OCI-LY1 (cell line): Measurements from ENCODE around the gene PPM1D.

Source experiments
- CTCF ChIP-seq: fragments of 200-600 bp; sonication (generic), shearing (Covaris generic); IDR thresholded peaks from 2 replicates; pipeline ENCODE4 v1.5.1; 2017; ENCODE audit warnings: mild to moderate bottlenecking, antibody characterized with exemption, low read length, moderate library complexity, mixed read lengths
- EZH2 ChIP-seq: fragments of 200-600 bp; sonication (generic), shearing (Covaris generic); IDR thresholded peaks from 2 replicates; pipeline ENCODE4 v1.8.0; 2017; ENCODE audit warnings: borderline replicate concordance, mixed run types, mild to moderate bottlenecking, antibody characterized with exemption, low read length, moderate library complexity, mixed read lengths

- no peak for TF ChIP-seq CTCF
- no peak for TF ChIP-seq EZH2
Observed at GRCh38 chr17:60562421-60562820, 37.6 kb upstream of the PPM1D start.
